HepG2 (cell line): Measurements from ENCODE around the gene BCL2A1. TPM values are rescaled to one million over a fixed set of nuclear protein-coding genes. Genes with fewer than 3 reads are reported as not detected.

Experiments
- CENPT ChIP-seq: sonication (generic); formaldehyde crosslinking; IDR thresholded peaks from 2 replicates; pipeline ENCODE4 v1.8.0; 2022; ENCODE audit warnings: low read depth, mild to moderate bottlenecking, moderate library complexity, missing genetic modification reagents
- KLF11 ChIP-seq: IDR thresholded peaks from 2 replicates; pipeline ENCODE4 v1.6.1; 2016; ENCODE audit warnings: missing compliant biosample characterization
- MBD4 ChIP-seq: IDR thresholded peaks from 2 replicates; pipeline ENCODE4 v1.6.1; 2012; ENCODE audit warnings: low read length, inconsistent platforms, borderline replicate concordance
- NFYC ChIP-seq: IDR thresholded peaks from 2 replicates; pipeline ENCODE4 v1.6.1; 2016; ENCODE audit warnings: missing genetic modification reagents, missing compliant biosample characterization
- NRL ChIP-seq: sonication (generic); formaldehyde crosslinking; IDR thresholded peaks from 2 replicates; pipeline ENCODE4 v1.5.0; 2020; ENCODE audit warnings: missing genetic modification reagents, mild to moderate bottlenecking, moderate library complexity, borderline replicate concordance
- SMC3 ChIP-seq: IDR thresholded peaks from 2 replicates; pipeline ENCODE4 v1.6.1; 2011; ENCODE audit warnings: low read length, improper control_type of control experiment
- SMYD3 ChIP-seq: sonication (generic); formaldehyde crosslinking; IDR thresholded peaks from 2 replicates; pipeline ENCODE4 v1.8.1; 2023; ENCODE audit warnings: mild to moderate bottlenecking, missing genetic modification reagents
- TCF7L2 ChIP-seq: IDR thresholded peaks from 2 replicates; pipeline ENCODE4 v1.6.1; 2011; ENCODE audit warnings: mild to moderate bottlenecking, low read depth, low read length, moderate library complexity
- ZNF253 ChIP-seq: sonication (generic); formaldehyde crosslinking; IDR thresholded peaks from 2 replicates; pipeline ENCODE4 v1.8.0; 2022; ENCODE audit warnings: mild to moderate bottlenecking, missing genetic modification reagents, borderline replicate concordance
- ZNF296 ChIP-seq: sonication (generic); formaldehyde crosslinking; conservative IDR thresholded peaks from 2 replicates; pipeline ENCODE4 v1.5.0; 2020; ENCODE audit warnings: mild to moderate bottlenecking, missing genetic modification reagents
- ZNF329 ChIP-seq: sonication (generic); formaldehyde crosslinking; IDR thresholded peaks from 2 replicates; pipeline ENCODE4 v1.9.0; 2021; ENCODE audit warnings: low read depth, mild to moderate bottlenecking, missing genetic modification reagents
- ZNF432 ChIP-seq: sonication (generic); formaldehyde crosslinking; IDR thresholded peaks from 2 replicates; pipeline ENCODE4 v1.5.0; 2020; ENCODE audit warnings: missing genetic modification reagents, mild to moderate bottlenecking, borderline replicate concordance
- polyA plus RNA-seq, 8 experiments: library from polyadenylated mRNA; depleted of rRNA in 3 of 8; stranded (reverse) in 7 of 8; unstranded in 1 of 8; fragments of >200 nt; fragmentation: Illumina TruSeq in 4 of 8; extraction: Trizol in 4 of 8; gene quantifications; 2 replicates each; pipeline versions ENCODE4 v1.2.1 to v1.2.3, GENCODE V29; 2011 to 2016; ENCODE audit warnings: low read depth in 4 of 8, missing spikeins in 1 of 8, mixed read lengths in 1 of 8; ENCODE audit not compliant: insufficient read depth in 1 of 8
- total RNA-seq, 5 experiments: library from RNA; depleted of rRNA; stranded (reverse); fragments of >200 nt; fragmentation: Illumina TruSeq; extraction: Trizol; gene quantifications; 2 replicates each; pipeline ENCODE4 v1.2.3, GENCODE V29; 2016; ENCODE audit warnings: low read depth in 1 of 5
- TF ChIP-seq, protein P1 (sequence below): sonication (generic); formaldehyde crosslinking; conservative IDR thresholded peaks from 2 replicates; pipeline ENCODE4 v1.4.0; 2020; ENCODE audit warnings: mild to moderate bottlenecking, missing genetic modification reagents, moderate library complexity
- TF ChIP-seq, protein P2 (sequence below): sonication (generic); formaldehyde crosslinking; IDR thresholded peaks from 2 replicates; pipeline ENCODE4 v1.8.0; 2022; ENCODE audit warnings: missing genetic modification reagents, mild to moderate bottlenecking, moderate library complexity, borderline replicate concordance
- TF ChIP-seq, protein P3 (sequence below): sonication (generic); formaldehyde crosslinking; IDR thresholded peaks from 2 replicates; pipeline ENCODE4 v1.4.0; 2020; ENCODE audit warnings: missing genetic modification reagents
- TF ChIP-seq, protein P4 (sequence below): sonication (generic); formaldehyde crosslinking; conservative IDR thresholded peaks from 2 replicates; pipeline ENCODE4 v1.4.0; 2020; ENCODE audit warnings: missing genetic modification reagents

The BCL2A1 gene
- total and polyA plus RNA-seq, 2 of the 13 experiments (the other 11 are each of a cell fraction or from before 2014, with no cell fraction given), result 0.08 to 0.31 TPM

DNA sequence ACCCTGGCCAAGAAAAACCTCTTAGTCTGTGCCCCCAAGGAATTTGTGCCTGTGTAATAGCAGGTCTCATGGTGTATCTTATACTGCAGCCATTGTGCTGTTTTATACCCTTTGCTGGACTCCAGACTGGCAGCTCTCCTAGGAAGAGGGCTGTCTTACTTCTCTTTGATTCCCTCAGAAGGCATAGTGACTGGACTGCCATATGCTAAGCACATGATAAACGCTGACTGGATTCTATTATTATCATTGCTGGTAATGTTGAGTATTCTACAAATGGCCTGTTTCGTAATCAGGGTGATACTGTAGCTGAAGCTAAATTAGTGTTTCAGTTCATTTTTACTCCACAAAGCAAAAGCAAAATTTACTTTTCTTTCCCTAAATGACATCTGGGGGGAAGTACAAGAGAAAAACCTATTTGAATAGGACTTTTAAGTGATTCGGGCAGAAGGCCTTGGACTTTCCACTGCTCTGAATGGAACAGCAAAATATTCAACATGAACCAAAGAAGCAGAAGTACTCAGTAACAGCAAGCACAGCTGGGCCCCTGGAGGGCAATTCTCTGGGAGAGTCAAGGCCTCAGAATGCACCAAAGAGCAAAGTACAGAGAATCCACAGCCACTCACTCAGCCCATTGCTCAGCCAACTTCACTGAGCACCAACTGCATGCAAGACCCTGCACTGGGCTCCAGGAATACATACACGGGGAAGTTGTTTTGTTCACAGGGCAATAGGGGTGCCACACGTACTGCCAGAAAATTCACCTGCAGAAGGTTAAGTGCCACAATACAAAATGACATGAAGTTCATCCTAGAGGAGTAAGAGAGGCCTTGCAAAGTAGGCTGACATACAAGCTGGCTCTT lies 7.9 kb upstream of the BCL2A1 start (continued):
- TF ChIP-seq, protein P1, sequence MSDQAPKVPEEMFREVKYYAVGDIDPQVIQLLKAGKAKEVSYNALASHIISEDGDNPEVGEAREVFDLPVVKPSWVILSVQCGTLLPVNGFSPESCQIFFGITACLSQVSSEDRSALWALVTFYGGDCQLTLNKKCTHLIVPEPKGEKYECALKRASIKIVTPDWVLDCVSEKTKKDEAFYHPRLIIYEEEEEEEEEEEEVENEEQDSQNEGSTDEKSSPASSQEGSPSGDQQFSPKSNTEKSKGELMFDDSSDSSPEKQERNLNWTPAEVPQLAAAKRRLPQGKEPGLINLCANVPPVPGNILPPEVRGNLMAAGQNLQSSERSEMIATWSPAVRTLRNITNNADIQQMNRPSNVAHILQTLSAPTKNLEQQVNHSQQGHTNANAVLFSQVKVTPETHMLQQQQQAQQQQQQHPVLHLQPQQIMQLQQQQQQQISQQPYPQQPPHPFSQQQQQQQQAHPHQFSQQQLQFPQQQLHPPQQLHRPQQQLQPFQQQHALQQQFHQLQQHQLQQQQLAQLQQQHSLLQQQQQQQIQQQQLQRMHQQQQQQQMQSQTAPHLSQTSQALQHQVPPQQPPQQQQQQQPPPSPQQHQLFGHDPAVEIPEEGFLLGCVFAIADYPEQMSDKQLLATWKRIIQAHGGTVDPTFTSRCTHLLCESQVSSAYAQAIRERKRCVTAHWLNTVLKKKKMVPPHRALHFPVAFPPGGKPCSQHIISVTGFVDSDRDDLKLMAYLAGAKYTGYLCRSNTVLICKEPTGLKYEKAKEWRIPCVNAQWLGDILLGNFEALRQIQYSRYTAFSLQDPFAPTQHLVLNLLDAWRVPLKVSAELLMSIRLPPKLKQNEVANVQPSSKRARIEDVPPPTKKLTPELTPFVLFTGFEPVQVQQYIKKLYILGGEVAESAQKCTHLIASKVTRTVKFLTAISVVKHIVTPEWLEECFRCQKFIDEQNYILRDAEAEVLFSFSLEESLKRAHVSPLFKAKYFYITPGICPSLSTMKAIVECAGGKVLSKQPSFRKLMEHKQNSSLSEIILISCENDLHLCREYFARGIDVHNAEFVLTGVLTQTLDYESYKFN (CRISPR knock-in tag), result peak; percentile 97
- TF ChIP-seq, protein P2, sequence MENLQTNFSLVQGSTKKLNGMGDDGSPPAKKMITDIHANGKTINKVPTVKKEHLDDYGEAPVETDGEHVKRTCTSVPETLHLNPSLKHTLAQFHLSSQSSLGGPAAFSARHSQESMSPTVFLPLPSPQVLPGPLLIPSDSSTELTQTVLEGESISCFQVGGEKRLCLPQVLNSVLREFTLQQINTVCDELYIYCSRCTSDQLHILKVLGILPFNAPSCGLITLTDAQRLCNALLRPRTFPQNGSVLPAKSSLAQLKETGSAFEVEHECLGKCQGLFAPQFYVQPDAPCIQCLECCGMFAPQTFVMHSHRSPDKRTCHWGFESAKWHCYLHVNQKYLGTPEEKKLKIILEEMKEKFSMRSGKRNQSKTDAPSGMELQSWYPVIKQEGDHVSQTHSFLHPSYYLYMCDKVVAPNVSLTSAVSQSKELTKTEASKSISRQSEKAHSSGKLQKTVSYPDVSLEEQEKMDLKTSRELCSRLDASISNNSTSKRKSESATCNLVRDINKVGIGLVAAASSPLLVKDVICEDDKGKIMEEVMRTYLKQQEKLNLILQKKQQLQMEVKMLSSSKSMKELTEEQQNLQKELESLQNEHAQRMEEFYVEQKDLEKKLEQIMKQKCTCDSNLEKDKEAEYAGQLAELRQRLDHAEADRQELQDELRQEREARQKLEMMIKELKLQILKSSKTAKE, result no peak
- TF ChIP-seq NFYC (no peak), SMYD3 (0 out of 2 replicates have a peak, but pooled peaks have one; percentile 42), ZNF253 (CRISPR knock-in tag) (no peak), KLF11 (CRISPR knock-in tag) (no peak), ZNF296 (no peak), SMC3 (peak; percentile 27; the same call in 1 of the 2 replicates), TCF7L2 (no peak), ZNF432 (CRISPR knock-in tag) (no peak), NRL (CRISPR knock-in tag) (no peak), ZNF329 (no peak), CENPT (CRISPR knock-in tag) (no peak), MBD4 (no peak)
- TF ChIP-seq, protein P3, sequence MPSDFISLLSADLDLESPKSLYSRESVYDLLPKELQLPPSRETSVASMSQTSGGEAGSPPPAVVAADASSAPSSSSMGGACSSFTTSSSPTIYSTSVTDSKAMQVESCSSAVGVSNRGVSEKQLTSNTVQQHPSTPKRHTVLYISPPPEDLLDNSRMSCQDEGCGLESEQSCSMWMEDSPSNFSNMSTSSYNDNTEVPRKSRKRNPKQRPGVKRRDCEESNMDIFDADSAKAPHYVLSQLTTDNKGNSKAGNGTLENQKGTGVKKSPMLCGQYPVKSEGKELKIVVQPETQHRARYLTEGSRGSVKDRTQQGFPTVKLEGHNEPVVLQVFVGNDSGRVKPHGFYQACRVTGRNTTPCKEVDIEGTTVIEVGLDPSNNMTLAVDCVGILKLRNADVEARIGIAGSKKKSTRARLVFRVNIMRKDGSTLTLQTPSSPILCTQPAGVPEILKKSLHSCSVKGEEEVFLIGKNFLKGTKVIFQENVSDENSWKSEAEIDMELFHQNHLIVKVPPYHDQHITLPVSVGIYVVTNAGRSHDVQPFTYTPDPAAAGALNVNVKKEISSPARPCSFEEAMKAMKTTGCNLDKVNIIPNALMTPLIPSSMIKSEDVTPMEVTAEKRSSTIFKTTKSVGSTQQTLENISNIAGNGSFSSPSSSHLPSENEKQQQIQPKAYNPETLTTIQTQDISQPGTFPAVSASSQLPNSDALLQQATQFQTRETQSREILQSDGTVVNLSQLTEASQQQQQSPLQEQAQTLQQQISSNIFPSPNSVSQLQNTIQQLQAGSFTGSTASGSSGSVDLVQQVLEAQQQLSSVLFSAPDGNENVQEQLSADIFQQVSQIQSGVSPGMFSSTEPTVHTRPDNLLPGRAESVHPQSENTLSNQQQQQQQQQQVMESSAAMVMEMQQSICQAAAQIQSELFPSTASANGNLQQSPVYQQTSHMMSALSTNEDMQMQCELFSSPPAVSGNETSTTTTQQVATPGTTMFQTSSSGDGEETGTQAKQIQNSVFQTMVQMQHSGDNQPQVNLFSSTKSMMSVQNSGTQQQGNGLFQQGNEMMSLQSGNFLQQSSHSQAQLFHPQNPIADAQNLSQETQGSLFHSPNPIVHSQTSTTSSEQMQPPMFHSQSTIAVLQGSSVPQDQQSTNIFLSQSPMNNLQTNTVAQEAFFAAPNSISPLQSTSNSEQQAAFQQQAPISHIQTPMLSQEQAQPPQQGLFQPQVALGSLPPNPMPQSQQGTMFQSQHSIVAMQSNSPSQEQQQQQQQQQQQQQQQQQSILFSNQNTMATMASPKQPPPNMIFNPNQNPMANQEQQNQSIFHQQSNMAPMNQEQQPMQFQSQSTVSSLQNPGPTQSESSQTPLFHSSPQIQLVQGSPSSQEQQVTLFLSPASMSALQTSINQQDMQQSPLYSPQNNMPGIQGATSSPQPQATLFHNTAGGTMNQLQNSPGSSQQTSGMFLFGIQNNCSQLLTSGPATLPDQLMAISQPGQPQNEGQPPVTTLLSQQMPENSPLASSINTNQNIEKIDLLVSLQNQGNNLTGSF (CRISPR knock-in tag), result no peak
- TF ChIP-seq, protein P4, sequence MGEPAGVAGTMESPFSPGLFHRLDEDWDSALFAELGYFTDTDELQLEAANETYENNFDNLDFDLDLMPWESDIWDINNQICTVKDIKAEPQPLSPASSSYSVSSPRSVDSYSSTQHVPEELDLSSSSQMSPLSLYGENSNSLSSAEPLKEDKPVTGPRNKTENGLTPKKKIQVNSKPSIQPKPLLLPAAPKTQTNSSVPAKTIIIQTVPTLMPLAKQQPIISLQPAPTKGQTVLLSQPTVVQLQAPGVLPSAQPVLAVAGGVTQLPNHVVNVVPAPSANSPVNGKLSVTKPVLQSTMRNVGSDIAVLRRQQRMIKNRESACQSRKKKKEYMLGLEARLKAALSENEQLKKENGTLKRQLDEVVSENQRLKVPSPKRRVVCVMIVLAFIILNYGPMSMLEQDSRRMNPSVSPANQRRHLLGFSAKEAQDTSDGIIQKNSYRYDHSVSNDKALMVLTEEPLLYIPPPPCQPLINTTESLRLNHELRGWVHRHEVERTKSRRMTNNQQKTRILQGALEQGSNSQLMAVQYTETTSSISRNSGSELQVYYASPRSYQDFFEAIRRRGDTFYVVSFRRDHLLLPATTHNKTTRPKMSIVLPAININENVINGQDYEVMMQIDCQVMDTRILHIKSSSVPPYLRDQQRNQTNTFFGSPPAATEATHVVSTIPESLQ (CRISPR knock-in tag), result no peak
